GM12874 (cell line): ENCODE measurements around the gene FAM13B.

ENCODE experiments used
- TF ChIP-seq, protein P1 (sequence below): IDR thresholded peaks from 2 replicates; pipeline ENCODE4 v1.5.1; 2011; ENCODE audit warnings: low read depth, mild to moderate bottlenecking, control low read depth, low read length, moderate library complexity; ENCODE audit not compliant: insufficient read depth

FAM13B gene

DNA sequence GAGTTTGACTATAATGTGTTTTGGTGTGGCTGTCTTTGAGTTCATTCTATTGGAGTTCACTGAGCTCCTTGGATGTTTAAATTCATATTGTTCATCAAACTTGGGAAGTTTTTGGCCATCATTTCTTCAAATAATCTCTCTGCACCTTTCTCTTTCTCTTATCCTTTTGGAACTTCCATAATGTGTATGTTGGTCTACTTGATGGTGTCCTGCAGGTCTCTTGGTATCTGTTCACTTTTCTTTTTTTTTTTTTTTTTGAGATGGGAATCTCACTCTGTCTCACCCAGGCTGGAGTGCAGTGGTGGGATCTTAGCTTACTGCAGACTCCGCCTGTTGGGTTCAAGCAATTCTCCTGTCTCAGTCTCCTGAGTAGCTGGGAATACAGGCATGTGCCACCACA lies 116.0 kb downstream of the FAM13B start:
- TF ChIP-seq, protein P1, sequence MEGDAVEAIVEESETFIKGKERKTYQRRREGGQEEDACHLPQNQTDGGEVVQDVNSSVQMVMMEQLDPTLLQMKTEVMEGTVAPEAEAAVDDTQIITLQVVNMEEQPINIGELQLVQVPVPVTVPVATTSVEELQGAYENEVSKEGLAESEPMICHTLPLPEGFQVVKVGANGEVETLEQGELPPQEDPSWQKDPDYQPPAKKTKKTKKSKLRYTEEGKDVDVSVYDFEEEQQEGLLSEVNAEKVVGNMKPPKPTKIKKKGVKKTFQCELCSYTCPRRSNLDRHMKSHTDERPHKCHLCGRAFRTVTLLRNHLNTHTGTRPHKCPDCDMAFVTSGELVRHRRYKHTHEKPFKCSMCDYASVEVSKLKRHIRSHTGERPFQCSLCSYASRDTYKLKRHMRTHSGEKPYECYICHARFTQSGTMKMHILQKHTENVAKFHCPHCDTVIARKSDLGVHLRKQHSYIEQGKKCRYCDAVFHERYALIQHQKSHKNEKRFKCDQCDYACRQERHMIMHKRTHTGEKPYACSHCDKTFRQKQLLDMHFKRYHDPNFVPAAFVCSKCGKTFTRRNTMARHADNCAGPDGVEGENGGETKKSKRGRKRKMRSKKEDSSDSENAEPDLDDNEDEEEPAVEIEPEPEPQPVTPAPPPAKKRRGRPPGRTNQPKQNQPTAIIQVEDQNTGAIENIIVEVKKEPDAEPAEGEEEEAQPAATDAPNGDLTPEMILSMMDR, result no peak

DNA sequence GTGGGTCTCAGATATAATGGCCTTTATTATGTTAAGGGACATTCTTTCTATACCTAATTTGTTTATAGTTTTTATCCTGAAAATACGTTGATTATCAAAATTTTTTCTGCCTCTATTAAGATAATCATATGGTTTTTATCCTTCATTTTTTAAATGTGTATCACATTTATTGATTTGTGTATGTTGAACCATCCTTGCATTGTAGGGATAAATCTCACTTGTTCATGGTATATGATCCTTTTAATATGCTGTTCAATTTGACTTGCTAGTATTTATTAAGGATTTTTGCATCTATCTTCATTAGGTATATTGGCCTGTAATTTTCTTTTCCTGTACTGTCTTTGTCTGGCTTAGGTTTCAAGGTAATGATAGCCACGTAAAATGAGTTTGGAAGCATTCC lies 118.1 kb downstream of the FAM13B start:
- TF ChIP-seq, protein P1, result no peak

DNA sequence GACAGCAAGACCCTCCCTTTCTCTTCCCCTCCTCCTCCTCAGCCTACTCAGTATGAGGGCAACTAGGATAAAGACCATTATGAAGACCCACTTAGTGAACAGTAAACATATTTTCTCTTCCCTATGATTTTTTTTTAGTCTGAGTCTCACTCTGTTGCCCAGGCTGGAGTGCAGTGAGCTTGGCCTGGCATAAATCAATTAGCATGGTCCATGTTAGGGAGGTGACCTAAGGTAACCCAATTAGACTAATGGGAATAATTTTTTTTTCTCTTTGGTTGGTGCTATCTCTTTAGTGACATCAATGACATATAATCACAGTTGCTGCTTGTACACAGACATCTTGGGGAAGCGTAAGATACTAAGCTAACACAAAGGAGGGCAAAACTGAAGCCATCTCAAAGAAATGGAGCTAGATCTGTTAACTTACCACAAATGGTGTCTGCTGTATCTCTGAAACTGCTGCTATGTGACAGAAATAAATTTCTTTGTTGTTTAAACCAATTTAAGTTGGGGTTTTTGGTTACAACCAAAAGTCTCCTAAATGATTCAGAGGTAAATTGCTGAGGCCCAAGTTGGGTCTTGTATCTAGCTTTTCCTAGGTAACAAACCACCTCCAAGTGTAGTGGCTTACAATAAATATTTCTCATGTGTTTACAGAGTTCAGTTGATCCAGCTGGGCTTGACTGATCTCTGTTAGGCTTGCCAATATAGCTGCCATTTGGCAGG lies 130.3 kb downstream of the FAM13B start:
- TF ChIP-seq, protein P1, result no peak

DNA sequence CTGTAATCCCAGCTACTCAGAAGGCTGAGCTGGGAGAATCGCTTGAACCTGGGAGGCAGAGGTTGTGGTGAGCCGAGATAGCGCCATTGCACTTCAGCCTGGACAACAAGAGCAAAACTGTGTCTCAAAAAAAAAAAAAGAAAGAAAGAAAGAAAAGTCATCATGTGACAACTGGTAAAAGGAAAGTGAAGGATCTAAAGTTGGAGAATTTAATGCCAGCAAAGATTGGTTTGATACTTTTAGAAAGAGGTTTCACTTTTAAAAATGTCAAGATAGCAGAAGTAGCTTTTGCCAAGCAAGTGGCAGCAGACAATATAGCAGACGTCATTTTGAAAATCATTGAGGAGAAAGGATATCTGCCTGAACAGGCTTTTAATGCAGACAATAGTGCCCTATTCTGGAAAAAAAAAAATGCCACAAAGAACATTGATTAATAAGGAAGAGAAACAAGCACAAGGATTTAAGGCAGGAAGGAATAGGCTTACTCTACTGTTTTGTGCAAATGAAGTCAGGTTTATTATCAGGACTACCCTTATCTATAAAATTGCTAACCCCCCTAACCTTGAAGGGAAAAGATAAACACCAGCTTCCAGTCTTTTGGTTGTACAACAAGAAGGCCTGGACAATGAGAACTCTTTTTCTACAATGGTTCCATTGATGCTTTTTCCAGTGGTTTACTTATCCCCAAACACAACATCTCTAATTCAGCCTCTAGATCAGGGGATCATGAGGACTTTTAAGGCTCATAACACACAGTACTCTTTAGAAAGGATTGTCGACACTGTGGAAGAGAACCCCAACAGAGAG lies 131.7 kb downstream of the FAM13B start:
- TF ChIP-seq, protein P1, result no peak

DNA sequence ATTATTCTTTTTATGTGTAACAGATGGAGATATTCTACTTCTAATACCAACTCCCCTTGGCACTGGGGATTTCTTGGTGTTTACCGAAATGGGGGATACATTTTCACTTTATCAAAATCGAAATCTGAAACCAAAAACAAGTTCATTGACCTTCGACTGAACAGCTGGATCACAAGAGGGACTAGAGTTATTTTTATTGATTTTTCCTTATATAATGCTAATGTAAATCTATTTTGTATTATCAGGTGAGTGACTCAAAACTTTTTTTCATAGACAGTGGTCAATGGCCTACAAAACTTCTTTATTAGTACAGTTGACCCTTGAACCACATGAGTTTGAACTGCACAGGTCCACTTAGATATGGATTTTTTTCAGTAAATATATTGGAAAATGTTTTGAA lies 133.4 kb downstream of the FAM13B start:
- TF ChIP-seq, protein P1, result no peak

DNA sequence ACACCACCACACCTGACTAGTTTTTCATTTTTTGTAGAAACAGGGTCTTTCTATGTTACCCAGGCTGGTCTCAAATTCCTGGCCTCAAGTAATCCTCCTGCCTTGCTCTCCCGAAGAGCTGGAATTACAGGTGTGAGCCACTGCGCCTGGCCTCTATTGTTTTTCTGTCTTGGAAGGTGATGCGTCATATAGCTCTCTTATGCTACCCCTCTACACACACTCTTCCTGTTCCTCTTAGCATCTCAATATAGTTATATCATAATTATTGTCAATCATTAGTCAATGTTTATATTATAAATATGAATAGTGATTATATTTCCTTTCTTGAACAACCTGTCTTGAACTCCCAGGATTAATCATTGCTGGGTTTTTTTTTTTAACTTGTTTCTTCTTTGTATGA lies 136.3 kb downstream of the FAM13B start:
- TF ChIP-seq, protein P1, result no peak

DNA sequence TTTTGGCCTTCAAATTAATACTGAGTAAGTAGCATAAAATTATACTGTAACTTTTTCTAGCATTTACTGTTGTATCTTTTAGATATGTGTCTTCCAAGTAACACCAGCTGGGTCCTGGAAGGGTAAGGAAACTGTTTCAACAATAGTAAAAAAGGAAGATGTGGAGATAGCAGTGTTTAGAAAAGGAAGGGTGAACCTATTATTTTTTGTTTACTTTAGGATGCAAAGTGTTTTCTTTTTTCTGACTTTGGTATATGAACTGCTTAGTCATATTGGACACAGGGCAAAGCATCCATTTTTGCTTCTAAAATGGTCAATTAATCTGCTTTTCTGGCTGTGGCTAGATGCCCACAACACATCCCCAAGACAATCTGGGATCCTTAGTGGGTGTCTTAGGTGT lies 138.3 kb downstream of the FAM13B start:
- TF ChIP-seq, protein P1, result no peak
